Transverse colon (tissue), 4 donors: ENCODE measurements around the gene AREL1.

ENCODE experiments used
- CTCF ChIP-seq, 5 experiments: fragments of 200-600 bp in 3 of 5; fragments of 450-650 bp in 2 of 5; sonication (generic) in 3 of 5; IDR thresholded peaks; 1 replicate in 2 of 5; 2 replicates in 3 of 5; pipeline ENCODE4 v1.5.1; 2016 to 2017; ENCODE audit warnings: antibody characterized with exemption in 5 of 5, inconsistent platforms in 3 of 5, mild to moderate bottlenecking in 2 of 5, moderate library complexity in 1 of 5
- POLR2A ChIP-seq: fragments of 450-650 bp; IDR thresholded peaks from one replicate; pipeline ENCODE4 v1.6.1; 2016; ENCODE audit warnings: antibody characterized with exemption, mild to moderate bottlenecking, moderate library complexity
- POLR2AphosphoS5 ChIP-seq, 3 donors: sonication (generic); formaldehyde crosslinking; IDR thresholded peaks; one replicate each; pipeline ENCODE4 v1.6.1; 2016; ENCODE audit warnings: antibody characterized with exemption in 3 of 3

GRCh38 chr14:74649673-74650072, 63.2 kb downstream of the AREL1 start:
- no peak for TF ChIP-seq CTCF (IDR thresholded peaks at IDR 0.05)
- no peak for TF ChIP-seq POLR2A
- TF ChIP-seq POLR2AphosphoS5 (IDR thresholded peaks at IDR 0.05): no peak
